Urinary bladder (tissue), 4 donors: ENCODE measurements around the gene ASXL1. TPM values are rescaled to one million over a fixed set of nuclear protein-coding genes. Genes with fewer than 3 reads are reported as not detected.
"Not testable (repeated sequence)": the region's sequence is repeated elsewhere in the genome, so short reads cannot be mapped to it uniquely, and the experiment has no call there.

Experiments used
- DNase-seq: peaks from one replicate; pipeline ENCODE4 v3.0.0-alpha.2; 2015; ENCODE audit errors: extremely low spot score
- H3K27ac ChIP-seq: one replicate; pipeline ENCODE4 v1.5.1; 2013; ENCODE audit warnings: low read depth, mild to moderate bottlenecking, moderate library complexity
- H3K36me3 ChIP-seq: one replicate; pipeline ENCODE4 v1.6.1; 2013; ENCODE audit warnings: mild to moderate bottlenecking, moderate library complexity; ENCODE audit not compliant: insufficient read depth
- H3K4me1 ChIP-seq: one replicate; pipeline ENCODE4 v1.6.1; 2013; ENCODE audit warnings: mild to moderate bottlenecking, moderate library complexity; ENCODE audit not compliant: insufficient read depth
- H3K4me3 ChIP-seq: one replicate; pipeline ENCODE4 v1.5.1; 2013; ENCODE audit warnings: low read depth, low read length
- WGBS: extraction: QIAGEN DNeasy Blood & Tissue Kit; methylation state at CpG from one replicate; pipeline ENCODE4 v1.1.7; 2013; 5-methylcytosine and 5-hydroxymethylcytosine counted together
- polyA plus RNA-seq: library from polyadenylated mRNA; stranded (reverse); fragments of 200-250 nt; gene quantifications from one replicate; pipeline ENCODE4 v1.2.3, GENCODE V29; 2013
- total RNA-seq: library from RNA; depleted of rRNA; stranded (reverse); fragments of >200 nt; gene quantifications from one replicate; pipeline ENCODE4 v1.2.3, GENCODE V29; 2014
- donor health status: healthy with polysubstance abuse.
- donor health status: healthy.

Gene ASXL1
- total and polyA plus RNA-seq, 2 donors: 28.6 to 69.6 TPM

- H3K27ac ChIP-seq: peak overlapping the region; percentile 88
- H3K36me3 ChIP-seq: no peaks in the 10 kb centered on the region
- WGBS: 78% methylated on average over 20 of the region's 20 CpGs
- H3K4me1 ChIP-seq: no peaks in the 10 kb centered on the region
- no peak overlapping the region for H3K4me3 ChIP-seq
- DNase-seq: no peak
Measured at GRCh38 chr20:32464401-32465091, 106.4 kb downstream of the ASXL1 start.

GRCh38 chr20:32465092-32465900, 107.2 kb downstream of the ASXL1 start:
- H3K27ac ChIP-seq: peak overlapping the region; percentile 88
- WGBS: 43% methylated on average over 24 of the region's 24 CpGs

GRCh38 chr20:32465901-32466675, 108.0 kb downstream of the ASXL1 start:
- WGBS: 62% methylated on average over 15 of the region's 15 CpGs
- H3K27ac ChIP-seq: peak overlapping the region; percentile 88
- not testable (repeated sequence) for H3K4me1 ChIP-seq, H3K36me3 ChIP-seq, H3K4me3 ChIP-seq, DNase-seq

More at GRCh38 chr20:32465092-32465900, 107.2 kb downstream of the ASXL1 start:
- H3K4me3 ChIP-seq: no peak overlapping the region
- no peaks in the 10 kb centered on the region for H3K36me3 ChIP-seq
- DNase-seq: no peak
- no peaks in the 10 kb centered on the region for H3K4me1 ChIP-seq

- no peaks in the 10 kb centered on the region for H3K4me1 ChIP-seq
- 79% methylated on average over 16 of the region's 16 CpGs for WGBS
Measured at GRCh38 chr20:32466739-32467505, 108.8 kb downstream of the ASXL1 start.

GRCh38 chr20:32467506-32468312, 109.6 kb downstream of the ASXL1 start:
- Histone ChIP-seq H3K4me1 (no peaks in the 10 kb centered on the region), H3K27ac (no peak overlapping the region)
- 89% methylated on average over 12 of the region's 12 CpGs for WGBS

More at GRCh38 chr20:32466739-32467505, 108.8 kb downstream of the ASXL1 start:
- H3K27ac ChIP-seq: peak overlapping the region; percentile 26
- H3K36me3 ChIP-seq: no peaks in the 10 kb centered on the region
- DNase-seq: no peak
- H3K4me3 ChIP-seq: no peak overlapping the region

GRCh38 chr20:32468313-32468640, 110.1 kb downstream of the ASXL1 start:
- Histone ChIP-seq H3K36me3 (no peaks in the 10 kb centered on the region), H3K27ac (no peak overlapping the region), H3K4me1 (peaks cover 1% of the 10 kb centered on the region), H3K4me3 (no peak overlapping the region)
- DNase-seq: no peak
- WGBS: 86% methylated on average over 6 of the region's 6 CpGs

More at GRCh38 chr20:32467506-32468312, 109.6 kb downstream of the ASXL1 start:
- no peak for DNase-seq
- no peaks in the 10 kb centered on the region for H3K36me3 ChIP-seq
- no peak overlapping the region for H3K4me3 ChIP-seq

- DNase-seq: no peak
- H3K36me3 ChIP-seq: no peaks in the 10 kb centered on the region
- H3K4me3 ChIP-seq: no peak overlapping the region
- peaks cover 2% of the 10 kb centered on the region for H3K4me1 ChIP-seq
- H3K27ac ChIP-seq: no peak overlapping the region
- 86% methylated on average over 7 of the region's 7 CpGs for WGBS
Measured at GRCh38 chr20:32468860-32469259, 110.7 kb downstream of the ASXL1 start.

GRCh38 chr20:32470025-32470861, 112.1 kb downstream of the ASXL1 start:
- 57% methylated on average over 27 of the region's 27 CpGs for WGBS
- Histone ChIP-seq H3K36me3 (no peaks in the 10 kb centered on the region), H3K4me1 (peaks cover 2% of the 10 kb centered on the region), H3K27ac (no peak overlapping the region), H3K4me3 (no peak overlapping the region)
- no peak for DNase-seq

GRCh38 chr20:32470940-32471339, 112.8 kb downstream of the ASXL1 start:
- H3K36me3 ChIP-seq: no peaks in the 10 kb centered on the region
- H3K27ac ChIP-seq: no peak overlapping the region
- H3K4me3 ChIP-seq: no peak overlapping the region
- WGBS: 67% methylated on average over 9 of the region's 9 CpGs
- DNase-seq: no peak
- H3K4me1 ChIP-seq: peaks cover 2% of the 10 kb centered on the region

- peaks cover 2% of the 10 kb centered on the region for H3K4me1 ChIP-seq
- DNase-seq: no peak
- H3K4me3 ChIP-seq: no peak overlapping the region
- WGBS: 90% methylated on average over 6 of the region's 6 CpGs
- H3K27ac ChIP-seq: no peak overlapping the region
- H3K36me3 ChIP-seq: no peaks in the 10 kb centered on the region
Measured at GRCh38 chr20:32472581-32473207, 114.6 kb downstream of the ASXL1 start.

- Histone ChIP-seq H3K36me3 (no peaks in the 10 kb centered on the region), H3K4me3 (no peak overlapping the region), H3K27ac (no peak overlapping the region), H3K4me1 (peaks cover 2% of the 10 kb centered on the region)
- DNase-seq: no peak
- 45% methylated on average over 29 of the region's 29 CpGs for WGBS
Measured at GRCh38 chr20:32473231-32474008, 115.3 kb downstream of the ASXL1 start.
